HG02884 (cell line): ENCODE measurements around the gene RSRP1.

ENCODE experiments used
- ATAC-seq: cut with Tn5 transposase; IDR thresholded peaks from one replicate; pipeline ENCODE4 v1.9.1; 2021; ENCODE audit warnings: mild to moderate bottlenecking, moderate library complexity; ENCODE audit not compliant: unreplicated experiment

RSRP1 gene

GRCh38 chr1:25194572-25195020 lies 52.7 kb downstream of the RSRP1 start:
- no peak for ATAC-seq

GRCh38 chr1:25194054-25194453 lies 53.2 kb downstream of the RSRP1 start:
- ATAC-seq: no peak

GRCh38 chr1:25193229-25193628 lies 54.0 kb downstream of the RSRP1 start:
- ATAC-seq: no peak
